A673 (cell line): ENCODE data around the gene CYTH3.
"Not testable (repeated sequence)": the region's sequence is repeated elsewhere in the genome, so short reads cannot be mapped to it uniquely, and the experiment has no call there.

Experiments
- CTCF ChIP-seq: fragments of 300-800, 200-600 bp; sonication (generic); conservative IDR thresholded peaks from 2 replicates; pipeline ENCODE4 v1.5.1; 2017; ENCODE audit warnings: low read depth, mild to moderate bottlenecking, antibody characterized with exemption, low read length, moderate library complexity, mixed read lengths
- EZH2 ChIP-seq: fragments of 200-600 bp; sonication (generic); IDR thresholded peaks from 2 replicates; pipeline ENCODE4 v1.6.1; 2017; ENCODE audit warnings: borderline replicate concordance, low read depth, mild to moderate bottlenecking, mixed read lengths, antibody characterized with exemption, low read length; ENCODE audit not compliant: poor library complexity, severe bottlenecking

- TF ChIP-seq CTCF, EZH2: not testable (repeated sequence)
Observed at GRCh38 chr7:6229284-6229683, 43.1 kb downstream of the CYTH3 start.
